HepG2 (cell line): ENCODE measurements around the gene CD99L2. TPM values are rescaled to one million over a fixed set of nuclear protein-coding genes. Genes with fewer than 3 reads are reported as not detected.
A peak's percentile ranks its signal among the peaks of the same experiment; 100 is the strongest.

Experiments used
- ATAC-seq: fragments of 200-7000 bp; cut with Tn5 transposase; 3 replicates; pipeline ENCODE4 v1.9.1; 2020; ENCODE audit warnings: mild to moderate bottlenecking, moderate library complexity
- BruUV-seq: library from RNA; stranded (reverse); fragments of 400-500 nt; replicated peaks from 2 replicates; lab custom pipeline; 2021; lab: Mats Ljungman, UMichigan
- CTCF ChIA-PET: fragments of 300-600 bp; formaldehyde crosslinking; extraction: SDS; loops from one replicate; lab custom pipeline; 2021; ENCODE audit warnings: low total read pairs, inconsistent platforms, low intra/inter-chr PET ratio; lab: Yijun Ruan, JAX
- POLR2A ChIA-PET: fragments of 350-600 bp; sonication (Branson Sonifier 250); formaldehyde crosslinking; loops from one replicate; lab custom pipeline; 2020; ENCODE audit warnings: antibody characterized with exemption, inconsistent platforms; lab: Yijun Ruan, JAX
- DNase-seq: peaks from one replicate; pipeline ENCODE4 v3.0.0-alpha.2; 2015; ENCODE audit warnings: low spot score
- FAIRE-seq: peaks from 3 replicates; lab custom pipeline; 2011; peaks lifted over from hg19 to GRCh38; lab: Jason Lieb, UNC
- H2AFZ ChIP-seq: one replicate; pipeline ENCODE4 v1.6.1; 2011; ENCODE audit warnings: low read length, inconsistent platforms
- H3K27ac ChIP-seq: fragments of 300-600 bp; 3 replicates; pipeline ENCODE4 v1.8.0; 2011; ENCODE audit warnings: mixed run types, mild to moderate bottlenecking, mixed read lengths, low read length, inconsistent platforms; ENCODE audit not compliant: insufficient read depth; ENCODE audit errors: extremely low read length
- H3K27me3 ChIP-seq, 2 experiments: fragments of 200-600 bp in 1 of 2; 2 replicates in 1 of 2; 3 replicates in 1 of 2; pipeline versions ENCODE4 v1.6.0 to v1.8.0; 2011; ENCODE audit warnings: low read length in 2 of 2, mild to moderate bottlenecking in 2 of 2, moderate library complexity in 2 of 2, inconsistent platforms in 1 of 2; ENCODE audit not compliant: insufficient read depth in 2 of 2, control insufficient read depth in 1 of 2
- H3K36me3 ChIP-seq, 2 experiments: fragments of 200-600 bp in 1 of 2; replicated peaks in 1 of 2; 2 replicates in 1 of 2; 3 replicates in 1 of 2; pipeline versions ENCODE4 v1.5.1 to v1.8.0; 2011; ENCODE audit warnings: low read length in 2 of 2, inconsistent platforms in 1 of 2; ENCODE audit not compliant: insufficient read depth in 2 of 2, control insufficient read depth in 1 of 2
- H3K4me1 ChIP-seq: 2 replicates; pipeline ENCODE4 v1.5.1; 2012; ENCODE audit warnings: low read length, inconsistent platforms; ENCODE audit not compliant: insufficient read depth
- H3K4me2 ChIP-seq: 2 replicates; pipeline ENCODE4 v1.6.0; 2011; ENCODE audit warnings: low read depth, low read length, inconsistent platforms
- H3K4me3 ChIP-seq, 3 experiments: fragments of 200-600 bp in 1 of 3; sonication (generic), shearing (Covaris generic) in 1 of 3; replicated peaks in 1 of 3; 2 replicates each; pipeline ENCODE4 v1.5.1; 2011 to 2016; ENCODE audit warnings: low read length in 3 of 3, inconsistent platforms in 2 of 3, low read depth in 2 of 3, mild to moderate bottlenecking in 2 of 3, control low read depth in 1 of 3, mixed read lengths in 1 of 3; ENCODE audit not compliant: insufficient read depth in 1 of 3
- H3K79me2 ChIP-seq: one replicate; pipeline ENCODE4 v1.6.1; 2011; ENCODE audit warnings: low read length, inconsistent platforms; ENCODE audit not compliant: insufficient read depth
- H3K9ac ChIP-seq: 2 replicates; pipeline ENCODE4 v1.6.0; 2011; ENCODE audit warnings: mild to moderate bottlenecking, low read depth, low read length, inconsistent platforms; ENCODE audit not compliant: insufficient read depth
- H3K9me3 ChIP-seq: 2 replicates; pipeline ENCODE4 v1.5.1; 2012; ENCODE audit warnings: mild to moderate bottlenecking, low read length
- H4K20me1 ChIP-seq: 2 replicates; pipeline ENCODE4 v1.6.0; 2011; ENCODE audit warnings: inconsistent platforms, mild to moderate bottlenecking, low read length, moderate library complexity; ENCODE audit not compliant: insufficient read depth
- DRAP1 ChIP-seq: IDR thresholded peaks from 2 replicates; pipeline ENCODE4 v1.6.1; 2016; ENCODE audit warnings: missing genetic modification reagents, missing compliant biosample characterization
- FOXC1 ChIP-seq: sonication (generic); formaldehyde crosslinking; IDR thresholded peaks from 2 replicates; pipeline ENCODE4 v1.8.0; 2022; ENCODE audit warnings: mild to moderate bottlenecking, missing genetic modification reagents, borderline replicate concordance
- NAIF1 ChIP-seq: sonication (generic); formaldehyde crosslinking; IDR thresholded peaks from 2 replicates; pipeline ENCODE4 v1.5.0; 2020; ENCODE audit warnings: mild to moderate bottlenecking, missing genetic modification reagents, borderline replicate concordance
- ZNF143 ChIP-seq: sonication (generic); formaldehyde crosslinking; IDR thresholded peaks from 2 replicates; pipeline ENCODE4 v1.4.0; 2020; ENCODE audit warnings: missing genetic modification reagents
- WGBS: methylation state at CpG from one replicate; pipeline ENCODE4 v1.1.6; 2017; ENCODE audit warnings: low lambda C conversion rate; 5-methylcytosine and 5-hydroxymethylcytosine counted together
- in situ Hi-C: cut with HindIII; loops from 2 replicates; pipeline ENCODE4 v1.10.0; 2017; ENCODE audit warnings: low pct_unique_long_range_greater_than_20kb; ENCODE audit not compliant: extremely low pct_ligation_motif_present
- intact Hi-C: fragments of 100-400 bp; cut with micrococcal nuclease; formaldehyde crosslinking; loops from one replicate; pipeline ENCODE4 v1.10.0; 2022; ENCODE audit not compliant: unreplicated experiment
- polyA plus RNA-seq, 8 experiments: library from polyadenylated mRNA; depleted of rRNA in 3 of 8; stranded (reverse) in 7 of 8; unstranded in 1 of 8; fragments of >200 nt; fragmentation: Illumina TruSeq in 4 of 8; extraction: Trizol in 4 of 8; gene quantifications; 2 replicates each; pipeline versions ENCODE4 v1.2.1 to v1.2.3, GENCODE V29; 2011 to 2016; ENCODE audit warnings: low read depth in 4 of 8, missing spikeins in 1 of 8, mixed read lengths in 1 of 8; ENCODE audit not compliant: insufficient read depth in 1 of 8
- total RNA-seq, 5 experiments: library from RNA; depleted of rRNA; stranded (reverse); fragments of >200 nt; fragmentation: Illumina TruSeq; extraction: Trizol; gene quantifications; 2 replicates each; pipeline ENCODE4 v1.2.3, GENCODE V29; 2016; ENCODE audit warnings: low read depth in 1 of 5
- TF ChIP-seq, protein P1 (sequence below): sonication (generic); formaldehyde crosslinking; IDR thresholded peaks from 2 replicates; pipeline ENCODE4 v1.8.0; 2022; ENCODE audit warnings: mild to moderate bottlenecking, missing genetic modification reagents, borderline replicate concordance

The CD99L2 gene
- total and polyA plus RNA-seq, 2 of the 13 experiments (the other 11 are each of a cell fraction or from before 2014, with no cell fraction given) = 6.9 to 7.6 TPM

- peaks cover 3 to 11% of the 10 kb centered on the region in 2 experiments; a peak in 3 of 5 replicates for H3K27me3 ChIP-seq
- FAIRE-seq (no peak), DNase-seq (no peak), ATAC-seq (peak; percentile 65)
- H3K9ac ChIP-seq = no peak overlapping the region
- no peaks in the 10 kb centered on the region for H3K9me3 ChIP-seq
- no peaks in the 10 kb centered on the region for H4K20me1 ChIP-seq
- H2AFZ ChIP-seq = no peak overlapping the region
- H3K36me3 ChIP-seq = no peaks in the 10 kb centered on the region
- H3K27ac ChIP-seq = no peak overlapping the region
- in situ Hi-C loops (no loop called here), intact Hi-C loops (loop anchor here (5.0 kb wide), 1 partner anchor 83 kb away; the partner anchor contains the start of gene HMGB3)
- peak overlapping the region; percentile 45 to 75 (median 63); a peak in 5 of 6 replicates for H3K4me3 ChIP-seq
- BruUV-seq = no TSS peak
- ChIA-PET POLR2A (no interaction called here), CTCF (no interaction called here)
- TF ChIP-seq ZNF143 (0 out of 2 replicates have a peak, but pooled peaks have one; percentile 12), NAIF1 (CRISPR knock-in tag) (no peak)
- peak overlapping the region; percentile 77 for H3K4me2 ChIP-seq
- peaks cover 8% of the 10 kb centered on the region; the same call in 1 of the 2 replicates for H3K4me1 ChIP-seq
- no peaks in the 10 kb centered on the region for H3K79me2 ChIP-seq
- WGBS = no CpG with 5 or more reads among the region's 42 CpGs
Observed at GRCh38 chrX:150899191-150899757, 806 bp upstream of the CD99L2 start.

DNA sequence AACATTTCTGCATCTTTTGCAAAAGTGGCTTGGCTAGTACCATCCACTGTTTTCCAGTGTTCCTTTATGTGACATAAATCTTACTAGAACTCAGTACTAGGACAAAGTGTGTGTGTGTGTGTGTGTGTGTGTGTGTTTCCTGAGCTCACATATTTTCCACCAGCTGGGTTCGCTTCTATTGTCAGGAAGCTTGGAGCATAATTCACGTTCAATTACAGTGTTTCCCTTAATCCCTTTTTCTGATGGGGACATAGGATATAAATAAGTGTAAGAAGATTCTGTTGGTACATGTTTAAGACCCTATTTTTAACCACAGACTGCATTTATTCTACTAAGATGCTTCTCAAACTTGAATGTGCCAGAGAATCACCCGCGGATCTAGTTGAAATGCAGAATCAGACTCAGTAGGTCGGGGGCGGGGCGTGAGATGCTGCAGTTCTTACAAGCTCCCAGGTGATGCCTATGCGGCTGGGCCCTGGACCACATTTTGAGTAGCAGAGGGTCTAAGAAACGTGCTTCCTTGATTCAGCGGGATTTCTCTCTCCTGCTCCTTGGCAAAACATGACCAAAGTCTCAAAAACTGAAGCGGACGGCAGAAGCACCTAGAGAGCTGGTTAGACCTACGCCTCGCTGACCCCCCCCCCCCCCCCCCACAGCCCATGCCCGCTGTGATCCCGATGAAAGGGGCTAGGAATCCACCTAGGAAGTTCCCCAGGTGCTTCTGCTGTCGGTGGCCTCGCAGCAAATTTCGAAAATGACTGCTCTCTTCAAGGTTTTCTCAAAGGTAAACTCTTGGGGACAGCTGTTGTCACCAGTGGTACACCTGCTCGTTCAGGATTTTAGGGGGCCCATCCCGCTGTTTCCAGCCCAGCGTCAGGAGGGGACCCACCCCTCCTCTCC, 797 bp downstream of the CD99L2 start:
- ChIA-PET CTCF (no interaction called here), POLR2A (no interaction called here)
- intact Hi-C loops = loop anchor here (5.0 kb wide), 1 partner anchor 85 kb away; the partner anchor contains the start of gene HMGB3
- Histone ChIP-seq H4K20me1 (no peaks in the 10 kb centered on the region), H3K9me3 (no peaks in the 10 kb centered on the region), H3K4me3 (peak overlapping the region; percentile 45 to 75 (median 69); a peak in 5 of 6 replicates), H3K36me3 (no peaks in the 10 kb centered on the region), H3K79me2 (no peaks in the 10 kb centered on the region), H3K27ac (no peak overlapping the region), H3K27me3 (peaks cover 2 to 4% of the 10 kb centered on the region in 2 experiments; a peak in 2 of 5 replicates), H3K9ac (peak overlapping the region; percentile 71), H3K4me1 (peaks cover 8% of the 10 kb centered on the region; the same call in 1 of the 2 replicates), H2AFZ (no peak overlapping the region), H3K4me2 (peak overlapping the region; percentile 75)
- FAIRE-seq (no peak), ATAC-seq (no peak; the same call in 2 of the 3 replicates), DNase-seq (no peak)
- TF ChIP-seq DRAP1 (no peak), FOXC1 (CRISPR knock-in tag) (0 out of 2 replicates have a peak, but pooled peaks have one; percentile 36)
- TF ChIP-seq, protein P1, sequence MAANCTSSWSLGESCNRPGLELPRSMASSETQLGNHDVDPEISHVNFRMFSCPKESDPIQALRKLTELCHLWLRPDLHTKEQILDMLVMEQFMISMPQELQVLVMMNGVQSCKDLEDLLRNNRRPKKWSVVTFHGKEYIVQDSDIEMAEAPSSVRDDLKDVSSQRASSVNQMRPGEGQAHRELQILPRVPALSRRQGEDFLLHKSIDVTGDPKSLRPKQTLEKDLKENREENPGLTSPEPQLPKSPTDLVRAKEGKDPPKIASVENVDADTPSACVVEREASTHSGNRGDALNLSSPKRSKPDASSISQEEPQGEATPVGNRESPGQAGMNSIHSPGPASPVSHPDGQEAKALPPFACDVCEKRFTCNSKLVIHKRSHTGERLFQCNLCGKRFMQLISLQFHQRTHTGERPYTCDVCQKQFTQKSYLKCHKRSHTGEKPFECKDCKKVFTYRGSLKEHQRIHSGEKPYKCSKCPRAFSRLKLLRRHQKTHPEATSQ (CRISPR knock-in tag) = no peak
- in situ Hi-C loops = no loop called here
- TSS peak; percentile 76 for BruUV-seq
- 13% methylated on average over 4 of the region's 22 CpGs for WGBS
